Measurements from ENCODE around the gene GIGYF2.

Gene GIGYF2

DNA sequence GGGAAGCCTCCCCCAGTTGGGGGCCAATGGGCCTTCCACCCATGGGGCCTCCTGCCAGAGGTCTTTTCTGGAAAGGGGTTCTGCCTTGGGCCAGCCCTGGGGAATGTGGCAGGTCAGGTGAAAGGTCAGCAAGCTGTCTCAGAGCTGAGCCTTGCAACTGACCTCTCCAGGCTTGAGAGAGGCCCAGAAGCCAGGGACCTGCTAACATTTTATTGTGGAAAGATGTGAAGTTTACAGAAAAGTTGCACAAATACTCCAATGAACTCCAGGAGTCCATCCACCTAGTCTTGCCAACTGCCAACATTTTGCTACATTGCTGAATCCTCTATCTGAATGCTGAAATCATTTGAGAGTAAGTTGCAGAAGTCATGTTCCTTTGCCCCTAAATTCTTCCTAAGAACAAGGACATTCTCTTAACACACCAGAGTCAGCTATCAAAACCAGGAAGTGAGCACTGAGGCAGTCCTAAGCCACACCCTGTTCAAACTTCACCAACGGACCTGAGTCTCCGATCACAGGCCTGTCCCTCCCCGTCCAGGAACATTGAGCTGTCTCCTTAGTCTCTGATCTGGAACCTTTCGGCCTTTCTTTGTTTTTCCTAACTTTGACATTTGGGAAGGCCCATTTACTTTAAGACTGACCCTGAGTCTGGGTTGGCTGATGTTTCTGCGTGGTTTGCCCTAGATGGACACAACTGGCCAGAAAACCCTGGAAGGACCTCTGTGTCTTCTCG is 176.9 kb downstream of the GIGYF2 start:
- Mint-ChIP-seq H3K27ac (no peak overlapping the region), H3K9me3 (no peaks in the 10 kb centered on the region), H3K4me3 (no peak overlapping the region), H3K27me3 (peaks cover 3% of the 10 kb centered on the region), H3K36me3 (no peaks in the 10 kb centered on the region), H3K4me1 (peaks cover 11% of the 10 kb centered on the region)
- ATAC-seq (ENCODE audit: low read depth) (no peak), DNase-seq (ENCODE audit: low spot score in 2 of 2) (no peak)

DNA sequence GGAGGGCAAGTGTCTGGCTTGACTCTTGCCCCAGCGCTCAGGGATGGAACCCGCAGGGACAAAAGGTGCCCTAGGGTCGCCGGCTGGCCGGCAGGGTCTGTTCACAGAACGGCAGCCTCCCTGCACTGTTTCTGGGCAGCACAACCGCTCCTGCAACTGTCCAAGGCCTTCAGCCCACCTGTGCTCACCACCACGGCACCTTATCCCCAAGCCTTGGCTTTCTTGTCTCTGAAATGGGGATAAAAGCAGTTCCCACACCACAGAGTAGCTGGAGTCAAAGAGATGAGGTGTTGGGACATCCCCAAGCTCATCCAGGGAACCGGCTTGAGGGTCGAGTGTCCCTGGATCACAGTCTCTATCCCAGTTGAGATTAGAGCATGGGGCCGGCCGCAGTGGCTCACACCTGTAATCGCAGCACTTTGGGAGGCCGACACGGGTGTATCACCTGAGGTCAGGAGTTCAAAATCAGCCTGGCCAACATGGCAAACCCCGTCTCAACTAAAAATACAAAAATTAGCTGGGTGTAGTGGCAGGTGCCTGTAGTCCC is 177.6 kb downstream of the GIGYF2 start:
- Mint-ChIP-seq H3K4me1 (peaks cover 11% of the 10 kb centered on the region), H3K4me3 (peak overlapping the region; percentile 76), H3K27me3 (peaks cover 3% of the 10 kb centered on the region), H3K27ac (no peak overlapping the region), H3K36me3 (no peaks in the 10 kb centered on the region), H3K9me3 (no peaks in the 10 kb centered on the region)
- DNase-seq (ENCODE audit: low spot score in 2 of 2) (no peak), ATAC-seq (ENCODE audit: low read depth) (no peak)

DNA sequence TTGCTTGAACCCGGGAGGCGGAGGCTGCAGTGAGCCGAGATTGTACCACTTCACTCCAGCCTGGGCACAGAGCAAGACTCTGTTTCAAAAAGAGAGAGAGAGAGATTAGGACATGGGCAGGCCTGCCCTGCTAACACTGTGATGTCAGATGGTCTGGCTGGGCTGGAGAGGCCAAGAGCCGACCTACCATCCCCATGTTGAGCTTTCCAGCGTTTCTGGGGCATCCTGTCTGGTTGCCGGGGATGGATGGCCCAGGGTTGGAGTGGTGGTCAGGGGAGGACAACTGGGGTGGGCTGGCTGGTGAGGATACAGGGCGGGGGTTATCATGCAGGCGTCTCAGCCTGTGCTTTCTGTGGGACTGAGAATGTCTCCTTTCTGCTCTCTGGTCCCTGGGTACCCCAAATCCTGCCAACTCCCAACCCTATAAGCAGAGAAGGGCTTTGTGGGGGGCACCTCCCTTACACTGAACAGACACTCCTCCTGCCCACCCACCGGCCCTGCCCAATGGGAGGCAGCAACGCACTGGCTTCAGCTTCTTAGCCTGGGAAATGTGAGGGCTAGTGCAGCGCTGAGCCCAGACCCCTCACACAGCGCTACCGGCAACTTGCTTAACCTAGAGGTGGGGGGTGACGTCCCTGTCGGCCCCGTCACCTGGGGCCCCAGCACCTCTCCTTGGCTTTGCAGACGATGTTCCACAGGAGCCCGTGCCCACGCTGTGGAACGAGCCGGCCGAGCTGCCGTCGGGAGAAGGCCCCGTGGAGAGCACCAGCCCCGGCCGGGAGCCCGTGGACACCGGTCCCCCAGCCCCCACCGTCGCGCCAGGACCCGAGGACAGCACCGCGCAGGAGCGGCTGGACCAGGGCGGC is 178.4 kb downstream of the GIGYF2 start:
- H3K4me3 Mint-ChIP-seq = peak overlapping the region; percentile 76
- H3K27me3 Mint-ChIP-seq = peaks cover 3% of the 10 kb centered on the region
- DNase-seq (ENCODE audit: low spot score in 2 of 2) (no peak), ATAC-seq (ENCODE audit: low read depth) (peak; percentile 9)
- H3K36me3 Mint-ChIP-seq = no peaks in the 10 kb centered on the region
- H3K4me1 Mint-ChIP-seq = peaks cover 11% of the 10 kb centered on the region
- H3K9me3 Mint-ChIP-seq = no peaks in the 10 kb centered on the region
- H3K27ac Mint-ChIP-seq = no peak overlapping the region

DNA sequence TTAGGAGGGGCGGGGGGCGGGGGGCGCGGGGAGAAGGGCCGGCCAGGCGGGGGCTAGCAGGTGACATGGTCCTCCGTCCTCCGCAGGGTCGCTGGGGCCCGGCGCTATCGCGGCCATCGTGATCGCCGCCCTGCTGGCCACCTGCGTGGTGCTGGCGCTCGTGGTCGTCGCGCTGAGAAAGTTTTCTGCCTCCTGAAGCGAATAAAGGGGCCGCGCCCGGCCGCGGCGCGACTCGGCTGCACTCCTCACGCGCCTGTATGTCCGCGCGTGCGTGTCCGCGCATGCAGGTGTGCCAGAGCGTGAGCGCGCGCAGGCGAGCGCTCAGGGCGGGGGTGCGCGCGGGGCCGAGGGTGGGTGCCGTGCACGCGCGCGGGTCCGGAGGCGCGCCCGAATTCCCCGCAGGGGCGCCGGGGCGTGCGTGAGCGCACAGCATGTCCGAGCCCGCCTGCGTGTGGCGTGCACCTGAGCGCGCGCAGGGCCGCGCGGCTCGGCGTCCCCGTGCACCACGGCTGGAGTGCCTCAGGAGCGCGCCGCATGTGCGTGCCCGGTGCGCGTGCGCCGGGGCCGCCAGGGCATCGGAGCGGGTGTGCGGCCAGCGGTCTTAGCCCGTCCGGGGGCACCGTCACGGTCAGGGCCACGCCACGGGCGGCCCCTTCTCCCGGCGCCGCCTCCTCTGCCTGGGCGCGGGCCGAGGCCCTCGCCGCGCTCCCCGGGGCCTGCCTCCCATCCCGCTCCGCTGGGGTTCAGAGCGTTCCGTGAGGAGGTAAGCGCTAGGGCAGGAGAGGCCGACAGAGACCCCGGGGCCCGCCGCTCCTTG is 179.2 kb downstream of the GIGYF2 start:
- H3K9me3 Mint-ChIP-seq = no peaks in the 10 kb centered on the region
- H3K27ac Mint-ChIP-seq = no peak overlapping the region
- H3K27me3 Mint-ChIP-seq = peaks cover 3% of the 10 kb centered on the region
- H3K4me1 Mint-ChIP-seq = peaks cover 11% of the 10 kb centered on the region
- DNase-seq (ENCODE audit: low spot score in 2 of 2) (peak; percentile 35 to 56), ATAC-seq (ENCODE audit: low read depth) (peak; percentile 79)
- H3K4me3 Mint-ChIP-seq = peak overlapping the region; percentile 76
- no peaks in the 10 kb centered on the region for H3K36me3 Mint-ChIP-seq

DNA sequence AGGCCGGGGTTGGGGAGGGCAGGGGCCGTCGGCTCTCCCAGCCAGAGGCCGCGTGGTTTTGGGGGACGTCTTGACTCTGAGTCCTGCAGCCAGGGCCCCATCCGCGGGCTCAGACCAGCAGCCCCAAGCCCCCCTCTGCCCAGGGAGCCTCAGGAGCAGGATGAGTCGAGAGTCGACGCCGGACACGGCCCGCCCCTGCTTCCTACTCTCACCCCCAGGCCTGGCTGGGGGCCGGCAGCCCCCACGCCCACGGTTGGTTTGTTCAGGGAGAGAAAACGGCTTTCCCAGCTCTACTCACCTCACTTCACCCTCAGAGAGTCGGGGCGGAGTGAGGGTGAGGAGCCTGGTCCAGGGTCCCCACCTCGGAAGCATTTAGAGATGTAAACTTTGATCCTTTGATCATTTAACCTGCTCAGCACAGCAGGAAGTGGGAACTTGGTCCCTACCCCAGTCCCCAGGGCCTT is 179.9 kb downstream of the GIGYF2 start:
- ATAC-seq (ENCODE audit: low read depth) = no peak
- H3K4me3 Mint-ChIP-seq = peak overlapping the region; percentile 49
- H3K36me3 Mint-ChIP-seq = no peaks in the 10 kb centered on the region
- H3K4me1 Mint-ChIP-seq = peaks cover 11% of the 10 kb centered on the region
- peaks cover 3% of the 10 kb centered on the region for H3K27me3 Mint-ChIP-seq
- H3K27ac Mint-ChIP-seq = no peak overlapping the region
- no peak for DNase-seq (ENCODE audit: low spot score in 2 of 2)
- no peaks in the 10 kb centered on the region for H3K9me3 Mint-ChIP-seq

DNA sequence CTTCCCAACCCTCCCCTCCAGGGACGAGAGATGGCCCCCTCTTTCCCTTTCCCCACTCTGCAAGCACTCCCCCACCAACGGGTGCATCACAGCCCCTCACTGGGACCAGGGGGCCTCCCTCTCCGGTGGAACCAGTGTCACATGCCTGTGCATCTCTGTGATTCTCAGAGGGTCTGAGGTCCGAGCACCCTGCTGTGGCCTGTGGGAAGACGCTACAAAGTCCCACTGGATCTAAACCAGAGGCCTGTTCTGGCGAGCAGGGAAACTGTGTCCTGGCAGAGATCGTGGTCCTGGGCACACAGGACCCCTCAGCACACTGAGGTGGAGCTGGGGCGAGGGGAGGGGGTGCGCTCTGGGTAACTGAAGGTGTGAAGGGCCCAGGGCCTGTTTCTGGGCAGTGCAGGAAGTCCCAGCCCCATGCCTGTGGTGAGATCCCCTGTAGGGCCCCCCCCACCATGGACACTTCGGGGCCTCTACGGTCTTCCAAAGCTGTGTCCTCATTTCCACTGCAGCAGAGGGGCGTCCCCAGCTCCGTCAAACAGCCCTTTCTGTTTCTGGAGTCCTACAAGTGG is 180.9 kb downstream of the GIGYF2 start:
- Mint-ChIP-seq H3K27me3 (peaks cover 3% of the 10 kb centered on the region), H3K4me3 (peak overlapping the region; percentile 72), H3K4me1 (peaks cover 11% of the 10 kb centered on the region), H3K36me3 (no peaks in the 10 kb centered on the region), H3K27ac (no peak overlapping the region), H3K9me3 (no peaks in the 10 kb centered on the region)
- DNase-seq (ENCODE audit: low spot score in 2 of 2) (no peak), ATAC-seq (ENCODE audit: low read depth) (no peak)

DNA sequence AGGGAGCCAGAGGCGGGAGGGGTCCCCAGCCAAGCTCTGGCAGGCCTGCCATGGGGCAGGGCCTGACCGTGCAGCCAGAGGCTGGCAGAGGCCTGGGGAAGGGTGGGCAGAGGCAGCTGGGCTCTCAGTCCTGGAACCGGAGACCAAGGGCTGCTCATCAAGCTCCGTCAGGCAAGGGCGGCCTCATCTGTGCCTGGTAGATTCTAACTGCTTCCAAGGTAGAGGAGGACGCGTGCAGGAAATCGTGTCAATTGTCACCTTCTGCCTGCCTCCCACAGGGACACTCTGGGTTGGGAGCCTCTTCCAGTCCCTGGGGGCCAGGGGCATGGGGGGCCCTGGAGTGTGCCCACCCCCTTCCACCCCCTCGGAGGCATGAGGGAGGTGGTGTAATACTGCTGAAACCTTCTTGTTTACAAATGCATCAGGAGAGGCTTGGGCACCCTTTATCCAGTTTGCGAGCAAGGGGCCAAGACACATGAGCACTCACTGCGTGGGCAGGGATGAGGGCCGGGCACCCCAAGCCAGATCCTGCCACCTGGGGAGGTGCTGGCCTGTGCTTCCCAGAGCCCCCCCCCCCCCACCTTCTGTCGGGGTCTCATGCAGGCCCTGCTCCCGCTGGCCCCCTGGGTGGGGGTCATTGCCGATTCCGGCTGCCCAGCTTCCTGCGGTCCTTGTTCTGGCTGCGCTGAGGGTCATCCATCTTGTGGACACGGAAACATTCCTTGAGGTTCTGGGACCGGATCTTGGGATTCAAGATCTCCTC is 181.9 kb downstream of the GIGYF2 start:
- peaks cover 11% of the 10 kb centered on the region for H3K4me1 Mint-ChIP-seq
- no peaks in the 10 kb centered on the region for H3K36me3 Mint-ChIP-seq
- H3K27me3 Mint-ChIP-seq = peaks cover 3% of the 10 kb centered on the region
- no peak overlapping the region for H3K4me3 Mint-ChIP-seq
- DNase-seq (ENCODE audit: low spot score in 2 of 2) (no peak), ATAC-seq (ENCODE audit: low read depth) (no peak)
- no peaks in the 10 kb centered on the region for H3K9me3 Mint-ChIP-seq
- H3K27ac Mint-ChIP-seq = no peak overlapping the region

DNA sequence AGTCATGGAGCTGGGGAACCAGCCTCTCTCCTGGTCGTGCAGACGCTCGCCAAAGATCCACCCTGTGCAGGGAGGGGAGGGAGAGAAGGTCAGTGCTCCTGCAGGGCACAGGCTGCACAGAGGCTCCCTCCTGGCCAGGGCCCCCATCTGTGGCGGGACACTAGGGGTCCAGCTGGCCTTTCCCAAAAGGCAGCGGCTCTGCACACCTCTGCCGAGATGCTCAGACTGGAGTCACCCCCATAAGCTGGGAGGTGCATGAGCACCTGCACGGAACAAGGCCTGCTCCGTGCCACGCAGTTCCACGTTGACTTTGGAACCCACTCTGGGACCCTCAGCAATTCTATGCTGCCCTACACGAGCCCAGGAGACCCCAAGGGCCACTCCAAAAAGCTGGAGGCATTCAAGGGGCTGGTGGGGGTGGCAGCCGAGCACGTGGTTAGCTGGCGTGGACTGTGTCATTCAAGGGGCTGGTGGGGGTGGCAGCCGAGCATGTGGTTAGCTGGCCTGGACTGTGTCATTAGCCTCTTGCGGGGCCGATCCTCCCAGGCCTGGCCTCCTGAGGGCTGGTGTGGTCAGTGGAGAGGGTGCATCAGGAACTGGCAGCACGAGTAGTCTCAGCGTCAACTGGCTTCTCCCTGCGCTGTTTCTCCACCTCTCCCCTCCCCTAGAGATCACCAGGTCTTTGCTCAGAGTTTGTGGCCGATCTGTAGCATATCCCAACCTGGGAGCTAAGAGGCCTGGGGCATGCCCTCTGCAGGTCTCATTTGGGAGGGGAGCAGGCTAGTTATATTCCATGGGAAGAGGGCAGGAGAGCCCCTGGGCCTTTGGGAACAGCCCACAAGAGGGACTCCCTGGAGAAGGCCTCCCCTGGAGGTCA is 182.7 kb downstream of the GIGYF2 start:
- ATAC-seq (ENCODE audit: low read depth) = no peak
- H3K4me1 Mint-ChIP-seq = peaks cover 8% of the 10 kb centered on the region
- H3K36me3 Mint-ChIP-seq = no peaks in the 10 kb centered on the region
- no peak for DNase-seq (ENCODE audit: low spot score in 2 of 2)
- no peaks in the 10 kb centered on the region for H3K9me3 Mint-ChIP-seq
- no peak overlapping the region for H3K4me3 Mint-ChIP-seq
- H3K27me3 Mint-ChIP-seq = peaks cover 3% of the 10 kb centered on the region
- no peak overlapping the region for H3K27ac Mint-ChIP-seq

DNA sequence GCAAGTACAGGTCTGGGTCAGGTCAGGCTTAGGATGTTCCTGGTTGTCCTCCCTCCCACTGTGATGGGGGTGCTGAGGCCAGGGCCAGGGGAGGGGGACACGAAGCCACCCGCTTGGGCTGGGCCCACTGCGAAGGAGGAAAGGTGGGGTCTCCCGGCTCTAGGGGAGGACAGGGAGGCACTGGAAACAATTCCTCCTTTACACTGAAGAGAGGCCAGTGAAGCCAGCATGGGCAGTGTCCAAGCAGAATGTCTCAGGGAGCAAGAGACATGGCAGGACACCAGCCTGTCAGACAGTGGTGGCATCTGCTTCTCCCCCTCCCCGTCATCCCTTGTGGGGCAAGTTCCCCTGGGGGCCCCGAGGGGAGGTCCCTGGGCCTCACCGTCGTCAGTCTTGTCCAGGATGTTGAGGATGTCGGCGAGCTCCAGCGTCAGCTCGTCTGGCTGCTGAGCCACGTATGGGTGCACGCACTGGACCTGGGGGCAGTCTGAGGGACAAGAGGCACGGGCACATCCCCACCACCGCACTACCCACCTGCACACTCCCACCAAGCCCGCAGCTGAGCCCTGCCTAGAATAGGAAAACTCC is 183.7 kb downstream of the GIGYF2 start:
- H3K27ac Mint-ChIP-seq = peak overlapping the region; percentile 28
- no peak for DNase-seq (ENCODE audit: low spot score in 2 of 2)
- no peak for ATAC-seq (ENCODE audit: low read depth)
- H3K36me3 Mint-ChIP-seq = no peaks in the 10 kb centered on the region
- no peaks in the 10 kb centered on the region for H3K9me3 Mint-ChIP-seq
- no peak overlapping the region for H3K4me3 Mint-ChIP-seq
- no peaks in the 10 kb centered on the region for H3K4me1 Mint-ChIP-seq
- no peaks in the 10 kb centered on the region for H3K27me3 Mint-ChIP-seq

DNA sequence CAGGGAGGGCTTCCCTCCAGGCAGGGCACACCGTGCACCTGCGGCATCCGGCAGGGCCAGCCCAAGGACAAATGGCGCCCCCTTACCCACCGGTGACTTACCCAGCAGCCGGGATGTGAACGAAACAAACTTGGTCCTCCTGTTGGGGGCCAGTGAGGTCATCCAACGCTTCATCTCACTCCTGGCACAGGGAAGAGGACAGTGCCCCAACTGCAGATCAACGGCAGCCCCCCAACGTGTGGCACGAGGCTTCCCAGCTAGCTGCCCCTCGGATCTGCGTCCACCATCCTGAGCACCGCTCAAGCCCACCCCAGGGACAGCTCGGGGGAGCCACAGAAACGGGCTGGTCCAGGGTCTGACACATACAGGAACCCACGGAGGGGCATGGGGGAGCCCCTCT is 185.0 kb downstream of the GIGYF2 start:
- Mint-ChIP-seq H3K9me3 (no peaks in the 10 kb centered on the region), H3K27me3 (peaks cover 4% of the 10 kb centered on the region), H3K4me1 (peaks cover 3% of the 10 kb centered on the region), H3K4me3 (no peak overlapping the region), H3K27ac (no peak overlapping the region), H3K36me3 (no peaks in the 10 kb centered on the region)
- ATAC-seq (ENCODE audit: low read depth) = no peak
- no peak for DNase-seq (ENCODE audit: low spot score in 2 of 2)

DNA sequence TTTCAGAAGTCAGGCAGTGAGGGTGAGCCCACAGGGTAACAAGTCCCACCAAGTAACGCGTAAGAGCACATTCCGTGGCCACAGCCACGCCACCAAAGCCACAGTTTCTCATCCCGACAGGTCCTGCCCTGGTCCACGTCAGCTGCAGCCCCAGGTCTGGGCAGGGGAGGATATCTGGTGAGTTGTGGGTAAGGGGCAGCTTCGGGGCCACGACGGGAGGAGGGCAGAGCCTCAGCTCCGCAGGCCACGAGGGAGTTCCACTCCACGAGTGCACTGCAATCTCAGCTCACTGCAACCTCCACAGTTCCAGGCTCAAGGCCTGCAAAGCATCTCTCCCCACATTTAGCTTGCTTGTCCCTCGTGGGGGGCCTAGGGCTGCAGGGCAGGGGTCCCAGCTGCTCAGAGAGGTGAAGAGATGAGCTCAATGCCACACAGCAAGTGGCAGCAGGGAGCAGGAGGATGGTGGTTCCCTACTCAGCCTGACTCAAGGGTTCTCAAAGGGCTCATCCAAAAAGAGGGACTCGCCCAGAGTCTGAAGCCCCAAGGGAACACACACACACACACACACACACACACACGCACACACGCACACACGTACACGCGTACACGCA is 185.5 kb downstream of the GIGYF2 start:
- H3K27ac Mint-ChIP-seq = no peak overlapping the region
- DNase-seq (ENCODE audit: low spot score in 2 of 2) = no peak

More for the DNA sequence above, 185.5 kb downstream of the GIGYF2 start:
- no peak for ATAC-seq (ENCODE audit: low read depth)
- peaks cover 4% of the 10 kb centered on the region for H3K27me3 Mint-ChIP-seq
- no peaks in the 10 kb centered on the region for H3K9me3 Mint-ChIP-seq
- no peak overlapping the region for H3K4me3 Mint-ChIP-seq
- no peaks in the 10 kb centered on the region for H3K36me3 Mint-ChIP-seq
- H3K4me1 Mint-ChIP-seq = peaks cover 3% of the 10 kb centered on the region
